GM12873 (cell line): ENCODE data around the gene PNPLA8.

ENCODE experiments used
- CTCF ChIP-seq: IDR thresholded peaks from 2 replicates; pipeline ENCODE4 v1.5.1; 2012; ENCODE audit warnings: low read depth, mild to moderate bottlenecking, moderate library complexity, low read length, control low read depth; ENCODE audit not compliant: insufficient read depth; ENCODE audit errors: missing control alignments

Gene PNPLA8

DNA sequence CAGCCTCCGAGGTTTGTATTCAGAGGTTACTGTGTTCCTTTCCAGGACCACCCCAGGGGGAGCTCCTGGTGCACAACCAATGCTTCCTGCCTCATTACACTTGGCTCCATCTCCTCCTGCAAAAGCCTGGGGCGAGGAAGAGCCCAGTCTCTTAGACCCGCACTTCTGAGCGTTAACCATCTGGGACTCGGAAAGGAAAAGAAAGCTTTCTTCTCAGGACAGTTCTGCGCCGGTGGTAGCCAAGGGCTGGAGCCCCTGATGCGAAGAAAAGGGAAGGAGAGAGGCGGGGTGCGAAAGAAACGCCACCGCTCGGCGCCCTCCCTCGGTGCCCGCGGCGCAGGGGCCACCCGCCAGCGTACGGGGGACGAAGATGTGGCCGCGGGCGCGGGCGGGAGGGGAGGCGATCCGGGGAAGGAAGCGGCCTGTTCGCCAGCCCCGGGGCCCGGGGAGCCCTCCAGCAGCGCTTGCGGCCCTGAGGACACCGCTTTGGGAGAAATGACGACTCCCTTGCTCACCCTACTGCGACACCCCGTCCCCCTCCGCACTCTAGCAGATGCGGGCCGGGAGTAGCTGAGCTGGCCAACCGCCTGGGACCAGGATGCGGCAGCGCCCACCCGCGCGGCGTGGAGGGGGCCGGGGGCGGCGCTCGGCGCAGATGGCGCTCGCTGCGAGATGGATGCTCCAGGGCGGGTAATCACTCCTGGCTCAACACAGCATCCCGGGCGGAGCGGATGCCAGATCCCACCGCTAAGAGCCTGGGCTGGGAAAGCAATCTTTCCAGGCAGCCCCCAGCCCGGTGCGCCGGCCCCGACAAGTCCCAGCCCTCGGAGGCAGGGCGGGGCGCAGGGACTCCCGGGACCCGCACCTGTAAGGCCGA lies 71.0 kb downstream of the PNPLA8 start:
- no peak for TF ChIP-seq CTCF

- TF ChIP-seq CTCF = no peak
These were observed 71.6 kb downstream of the PNPLA8 start for GRCh38 chr7:108454317-108454673.

- no peak for TF ChIP-seq CTCF
These were observed 72.6 kb downstream of the PNPLA8 start for GRCh38 chr7:108453320-108453719.

GRCh38 chr7:108452707-108453106 lies 73.2 kb downstream of the PNPLA8 start:
- TF ChIP-seq CTCF = peak; percentile 71

DNA sequence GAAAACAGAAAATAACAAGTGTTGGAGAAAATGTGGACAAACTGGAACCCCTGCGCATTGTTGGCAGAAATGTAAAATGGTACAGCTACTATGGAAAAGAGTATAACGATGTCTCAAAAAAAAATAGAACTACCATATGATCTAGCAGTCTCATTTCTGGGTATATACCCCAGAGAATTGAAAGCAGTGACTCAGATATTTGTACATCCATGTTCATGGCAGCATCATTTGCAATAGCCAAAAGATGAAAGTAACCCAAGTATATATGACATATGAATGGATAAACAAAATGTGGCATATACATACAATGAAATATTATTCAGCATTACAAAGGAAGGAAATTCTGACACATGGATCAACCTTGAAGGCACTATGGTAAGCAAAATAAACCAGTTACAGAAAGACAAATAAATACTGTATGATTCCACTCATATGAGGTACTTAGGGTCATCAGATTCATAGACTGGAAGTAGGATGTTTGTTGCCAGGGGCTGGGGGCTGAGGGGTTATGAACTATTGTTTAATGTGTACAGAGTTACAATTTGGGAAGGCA lies 74.6 kb downstream of the PNPLA8 start:
- no peak for TF ChIP-seq CTCF

DNA sequence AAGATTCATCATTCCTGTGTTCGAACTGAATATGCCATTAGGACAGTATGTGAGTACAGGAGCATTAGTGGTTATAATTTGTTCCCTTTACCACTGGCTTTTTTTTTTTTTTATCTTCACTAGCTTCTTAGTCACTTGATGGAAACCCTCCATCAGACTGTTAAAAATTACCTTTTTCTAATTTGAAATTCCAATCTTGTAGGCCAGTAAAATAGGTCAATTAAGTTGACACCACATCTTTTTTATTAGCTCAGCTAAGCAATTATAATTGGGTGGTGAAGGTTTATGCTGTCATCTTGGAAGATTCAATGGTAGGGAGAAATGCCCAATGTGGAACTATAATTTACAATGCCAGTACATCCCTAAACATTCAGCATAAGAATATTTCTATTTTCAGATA lies 75.8 kb downstream of the PNPLA8 start:
- no peak for TF ChIP-seq CTCF

- TF ChIP-seq CTCF = no peak
These were observed 76.4 kb downstream of the PNPLA8 start for GRCh38 chr7:108449521-108449920.
